ENCODE measurements around the gene CACTIN.

CACTIN gene

DNA sequence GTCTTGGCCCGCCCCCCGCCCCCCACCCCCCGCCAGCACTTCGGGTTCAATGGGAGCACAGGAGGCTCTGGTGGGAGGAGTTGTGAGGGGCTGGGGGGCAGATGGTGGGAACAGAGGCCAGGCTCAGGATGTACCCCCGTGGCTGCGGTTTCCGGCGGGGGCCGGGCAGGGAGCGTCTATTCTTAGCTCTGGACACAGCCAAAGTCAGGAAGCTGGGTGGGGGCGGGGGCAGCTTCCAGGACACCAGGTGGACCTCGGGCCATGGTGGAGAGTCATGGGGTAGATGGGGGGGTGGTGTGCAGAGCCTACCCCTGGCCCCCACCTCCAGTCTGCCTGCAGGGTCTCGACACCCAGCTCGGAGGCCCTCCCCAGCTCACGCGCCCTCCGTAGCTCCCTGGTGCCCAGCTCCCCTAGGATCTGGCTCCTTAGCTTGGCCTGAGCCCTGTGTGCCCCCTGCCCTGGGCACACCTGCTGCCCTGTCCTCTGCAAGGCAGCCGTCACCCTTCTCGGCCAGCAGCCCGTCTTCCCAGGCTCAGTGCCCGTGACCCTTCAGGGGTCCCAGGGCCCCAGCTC lies 17.8 kb downstream of the CACTIN start:
- peak; percentile 89 for DNase-seq

- peak; percentile 83 for DNase-seq
Measured at GRCh38 chr19:3608079-3608641, 18.4 kb downstream of the CACTIN start.

- DNase-seq = peak; percentile 45
Measured at GRCh38 chr19:3607303-3608078, 19.1 kb downstream of the CACTIN start.

- DNase-seq = peak; percentile 80
Measured at GRCh38 chr19:3606690-3607289, 19.8 kb downstream of the CACTIN start, which contains the start of gene TBXA2R. TSS of gene TBXA2R (minus strand) at chr19:3606875. CDS start at chr19:3600634, 6,241 bp downstream.

- DNase-seq = peak; percentile 32
Measured at GRCh38 chr19:3606174-3606689, 20.4 kb downstream of the CACTIN start.

DNA sequence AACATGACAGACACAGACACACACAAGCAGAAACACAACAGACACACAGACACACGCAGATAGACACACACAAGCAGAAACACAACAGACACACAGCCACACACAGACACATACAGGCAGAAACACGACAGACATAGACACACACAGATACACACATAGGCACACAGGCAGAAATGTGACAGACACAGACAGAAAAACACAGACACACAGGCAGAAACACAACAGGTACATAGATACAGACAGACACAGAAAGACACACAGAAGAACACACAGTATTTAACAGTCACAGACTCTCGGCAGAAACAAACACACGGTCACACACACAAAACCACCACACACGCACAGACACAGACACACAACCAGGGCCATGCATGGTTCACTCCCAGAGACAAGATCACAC lies 20.8 kb downstream of the CACTIN start:
- DNase-seq = no peak

- DNase-seq = no peak
Measured at GRCh38 chr19:3605361-3605760, 21.2 kb downstream of the CACTIN start.

GRCh38 chr19:3604987-3605343 lies 21.6 kb downstream of the CACTIN start:
- peak; percentile 50 for DNase-seq

GRCh38 chr19:3604227-3604986 lies 22.2 kb downstream of the CACTIN start:
- DNase-seq = no peak

DNA sequence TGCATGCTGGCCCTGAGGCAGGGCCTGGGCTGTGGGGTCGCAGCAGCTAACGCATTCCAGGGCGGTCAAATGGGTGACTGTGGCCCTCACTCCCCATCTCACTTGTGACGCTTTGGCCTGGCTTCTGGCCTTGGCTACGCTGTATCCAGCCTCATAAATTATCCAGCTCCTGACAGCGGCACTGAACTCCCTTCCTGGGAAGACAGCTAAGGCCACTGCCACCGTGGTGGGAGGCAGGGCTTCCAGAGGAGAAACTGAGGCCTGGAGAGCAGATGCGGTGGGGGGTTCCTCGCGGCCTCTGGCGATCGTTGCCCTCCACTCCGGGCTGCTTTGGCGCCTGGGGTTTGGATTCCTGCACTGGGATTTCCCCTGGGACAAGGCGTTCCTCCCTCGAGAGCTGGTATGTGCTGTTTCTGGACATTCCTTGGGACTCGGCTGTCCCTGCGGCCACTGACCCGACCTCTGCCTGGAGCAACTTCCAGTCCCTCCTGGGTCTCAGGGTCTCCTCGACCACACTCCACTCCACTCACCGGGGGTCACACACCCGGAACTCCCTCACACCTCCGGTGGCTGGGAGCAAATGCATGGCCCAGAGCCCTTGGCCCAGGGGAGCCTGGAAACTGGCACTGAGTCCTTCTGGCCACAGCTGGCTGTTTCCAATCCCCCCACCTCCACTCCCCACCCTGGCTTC lies 23.3 kb downstream of the CACTIN start:
- no peak for DNase-seq

DNA sequence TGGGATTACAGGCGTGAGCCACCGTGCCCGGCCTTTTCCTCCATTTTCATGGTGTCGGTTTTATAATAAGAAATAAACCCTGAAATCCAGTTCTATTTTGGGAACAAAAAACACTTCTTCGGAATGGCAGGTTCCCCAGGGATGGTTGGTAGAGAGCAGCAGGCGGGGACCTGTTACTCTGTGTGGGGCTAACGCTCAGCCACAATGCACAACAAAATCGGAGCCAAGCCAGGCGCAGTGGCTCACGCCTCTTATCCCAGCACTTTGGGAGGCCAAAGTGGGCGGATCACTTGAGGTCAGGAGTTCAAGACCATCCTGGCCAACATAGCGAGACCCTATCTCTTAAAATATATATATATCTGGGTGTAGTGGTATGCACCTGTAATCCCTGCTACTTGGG lies 25.6 kb downstream of the CACTIN start:
- no peak for DNase-seq

GRCh38 chr19:3599776-3600187 lies 26.8 kb downstream of the CACTIN start:
- DNase-seq = no peak

- no peak for DNase-seq
Measured at GRCh38 chr19:3595521-3596061, 31.0 kb downstream of the CACTIN start.

DNA sequence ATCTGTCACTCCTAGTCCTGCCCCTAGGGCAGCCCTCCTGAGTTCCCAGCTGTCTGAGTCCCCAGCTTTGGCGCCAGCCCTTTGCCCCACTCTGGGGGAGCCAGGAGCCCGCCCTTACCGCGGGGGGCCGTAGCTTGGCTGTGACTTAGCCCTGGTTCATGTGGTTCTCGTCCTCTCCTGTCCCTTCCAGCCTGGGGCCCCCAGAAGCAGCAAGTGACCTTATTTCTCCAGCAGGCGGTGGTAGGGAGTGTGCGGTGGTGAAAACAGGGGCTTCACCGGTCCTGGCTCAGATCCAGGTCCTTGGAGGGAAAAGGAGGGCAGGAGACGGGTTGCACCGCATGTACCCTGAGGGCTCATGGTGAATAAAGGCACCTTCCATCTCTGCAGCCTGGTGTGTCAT lies 33.4 kb downstream of the CACTIN start:
- no peak for DNase-seq

- no peak for DNase-seq
Measured at GRCh38 chr19:3591876-3592613, 34.5 kb downstream of the CACTIN start.

GRCh38 chr19:3590991-3591659 lies 35.5 kb downstream of the CACTIN start:
- no peak for DNase-seq

DNA sequence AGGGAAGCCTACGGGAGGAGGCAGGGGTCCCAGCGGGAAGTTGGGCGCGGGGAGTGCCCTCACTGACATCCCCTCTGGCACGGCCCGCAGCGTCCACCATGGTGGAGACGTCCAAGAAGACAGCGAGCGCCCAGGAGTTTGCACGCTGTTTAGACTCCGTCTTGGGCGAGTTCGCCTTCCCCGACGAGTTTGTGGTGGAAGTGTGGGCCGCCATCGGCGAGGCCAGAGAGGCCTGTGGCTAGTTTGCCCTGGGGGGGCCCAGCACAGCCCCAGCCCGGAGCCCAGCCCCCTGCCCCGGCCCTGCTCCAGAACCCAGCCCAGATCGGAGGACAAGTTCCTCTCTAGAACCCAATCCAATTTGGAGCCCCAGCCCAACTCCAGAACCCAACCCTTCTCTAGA lies 36.6 kb downstream of the CACTIN start:
- no peak for DNase-seq

- no peak for DNase-seq
Measured at GRCh38 chr19:3589439-3589838, 37.2 kb downstream of the CACTIN start.

DNA sequence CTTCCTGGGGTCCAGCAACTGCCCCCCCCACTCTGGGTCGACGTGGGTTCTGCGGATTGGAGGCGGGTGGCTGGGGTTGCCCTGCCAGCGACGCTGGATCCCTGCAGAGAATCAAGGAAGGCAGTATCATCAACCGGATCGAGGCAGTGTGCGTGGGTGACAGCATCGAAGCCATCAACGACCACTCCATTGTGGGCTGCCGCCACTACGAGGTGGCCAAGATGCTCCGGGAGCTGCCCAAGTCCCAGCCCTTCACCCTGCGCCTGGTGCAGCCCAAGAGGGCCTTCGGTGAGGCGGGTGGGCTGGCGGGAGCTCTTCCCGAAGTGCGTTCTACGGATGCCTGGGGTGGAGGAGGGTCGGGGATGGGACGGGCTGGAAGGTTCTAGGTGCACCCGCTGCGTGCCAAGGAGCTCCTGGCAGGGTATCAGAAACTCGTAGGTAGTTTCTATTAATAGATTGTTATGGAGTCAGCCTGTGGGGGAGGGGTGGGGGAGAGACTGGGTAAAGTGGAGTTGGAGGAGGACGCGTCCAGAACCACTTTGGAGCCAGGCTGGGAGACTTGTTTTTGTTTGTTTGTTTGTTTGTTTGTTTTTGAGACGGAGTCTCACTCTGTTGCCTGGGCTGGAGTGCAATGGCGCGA lies 39.8 kb downstream of the CACTIN start:
- DNase-seq = no peak

DNA sequence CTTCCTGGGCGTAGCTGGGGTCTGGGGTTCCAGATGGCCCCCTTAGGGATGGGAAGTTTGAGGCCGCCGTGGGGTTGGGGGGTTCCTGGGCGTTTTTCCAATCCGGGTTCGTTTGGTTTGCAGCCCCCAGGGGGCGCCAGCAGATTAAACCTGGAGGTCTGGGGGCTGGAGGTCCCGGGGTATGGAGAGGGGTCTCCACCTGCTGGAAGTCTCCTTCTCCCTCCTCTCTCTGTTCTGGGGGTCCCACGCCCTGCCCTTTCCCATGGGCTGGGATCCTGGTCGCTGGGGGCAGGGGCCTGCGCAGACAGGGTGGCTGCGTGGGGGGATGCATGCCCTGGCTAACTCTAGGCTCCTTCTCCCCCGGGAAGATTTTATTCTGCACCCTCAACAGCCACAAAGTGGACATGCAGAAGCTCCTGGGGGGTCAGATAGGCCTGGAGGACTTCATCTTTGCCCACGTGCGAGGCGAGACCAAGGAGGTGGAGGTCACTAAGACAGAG lies 40.4 kb downstream of the CACTIN start:
- DNase-seq = peak; percentile 66

Data from hematopoietic multipotent progenitor cell treated with erythropoietin and hydrocortisone succinate and interleukin-3 and kit ligand, for 4 days (in vitro differentiated cells).